Measurements from ENCODE around the gene GCSH. TPM values are rescaled to one million over a fixed set of nuclear protein-coding genes. Genes with fewer than 3 reads are reported as not detected.

The GCSH gene
- total RNA-seq, 2 donors from 2014 or later: 10.6 to 13.6 TPM

- H3K4me3 ChIP-seq: no peak overlapping the region
- H3K4me1 ChIP-seq (ENCODE audit: control insufficient read depth in 1 of 2, low read depth in 2 of 2): peaks cover 11 to 18% of the 10 kb centered on the region in 2 donors
- no peaks in the 10 kb centered on the region for H3K9me3 ChIP-seq
- H3K27ac ChIP-seq: no peak overlapping the region
- H3K36me3 ChIP-seq: peaks cover 28% of the 10 kb centered on the region
- TF ChIP-seq CTCF (IDR thresholded peaks at IDR 0.05): no peak
- no peaks in the 10 kb centered on the region for H3K27me3 ChIP-seq (replicated peaks; ENCODE audit: insufficient read depth)
- ATAC-seq (ENCODE audit: insufficient number of reproducible peaks, low FRiP score, low read depth) (no peak), DNase-seq (ENCODE audit: low spot score) (no peak)
Observed at GRCh38 chr16:81040131-81040530, 56.1 kb downstream of the GCSH start.

- DNase-seq (ENCODE audit: low spot score) (no peak), ATAC-seq (ENCODE audit: insufficient number of reproducible peaks, low FRiP score, low read depth) (no peak)
- Histone ChIP-seq H3K4me1 (ENCODE audit: control insufficient read depth in 1 of 2, low read depth in 2 of 2) (peaks cover 11 to 18% of the 10 kb centered on the region in 2 donors), H3K36me3 (no peaks in the 10 kb centered on the region), H3K4me3 (peak overlapping the region; percentile 81), H3K27me3 (replicated peaks; ENCODE audit: insufficient read depth) (no peaks in the 10 kb centered on the region), H3K9me3 (no peaks in the 10 kb centered on the region), H3K27ac (no peak overlapping the region)
- TF ChIP-seq CTCF (IDR thresholded peaks at IDR 0.05): no peak
Observed at GRCh38 chr16:81036751-81037350, 59.3 kb downstream of the GCSH start.

- peaks cover 11 to 18% of the 10 kb centered on the region in 2 donors for H3K4me1 ChIP-seq (ENCODE audit: control insufficient read depth in 1 of 2, low read depth in 2 of 2)
- no peak for DNase-seq (ENCODE audit: low spot score)
Observed at GRCh38 chr16:81035975-81036750, 60.0 kb downstream of the GCSH start.

GRCh38 chr16:81035398-81035974 lies 60.7 kb downstream of the GCSH start, which contains the start of gene ATMIN:
ATMIN (plus strand) TSS chr16:81035842; CDS start chr16:81035871, 29 bp downstream.
- ATAC-seq (ENCODE audit: insufficient number of reproducible peaks, low FRiP score, low read depth): peak; percentile 93
- H3K36me3 ChIP-seq: no peaks in the 10 kb centered on the region
- no peak within 1 kb of the TSS for H3K27ac ChIP-seq
- no peaks in the 10 kb centered on the region for H3K27me3 ChIP-seq (replicated peaks; ENCODE audit: insufficient read depth)
- TF ChIP-seq CTCF (IDR thresholded peaks at IDR 0.05): peak; percentile 93
- H3K4me1 ChIP-seq (ENCODE audit: control insufficient read depth in 1 of 2, low read depth in 2 of 2): peaks cover 11 to 18% of the 10 kb centered on the region in 2 donors
- DNase-seq (ENCODE audit: low spot score): peak; percentile 38
- H3K4me3 ChIP-seq: peak within 1 kb of the TSS; percentile 81
- no peaks in the 10 kb centered on the region for H3K9me3 ChIP-seq

More at GRCh38 chr16:81035975-81036750, 60.0 kb downstream of the GCSH start:
- no peaks in the 10 kb centered on the region for H3K27me3 ChIP-seq (replicated peaks; ENCODE audit: insufficient read depth)
- H3K4me3 ChIP-seq: peak overlapping the region; percentile 81
- no peaks in the 10 kb centered on the region for H3K9me3 ChIP-seq
- no peak for TF ChIP-seq CTCF (IDR thresholded peaks at IDR 0.05)
- ATAC-seq (ENCODE audit: insufficient number of reproducible peaks, low FRiP score, low read depth): peak; percentile 13
- no peaks in the 10 kb centered on the region for H3K36me3 ChIP-seq
- no peak overlapping the region for H3K27ac ChIP-seq

Other genes with a start within 250 kb of the GCSH start
- gene CMC2, start 89.5 kb downstream of the GCSH start, total RNA-seq: 10 to 100 TPM; 20.5 to 61.7 TPM
- 10 to 100 TPM in 1 of 2 donors, 1 to 10 TPM in 1; 7.8 to 48.1 TPM for gene CENPN, start 89.2 kb downstream of the GCSH start, total RNA-seq
- gene ATMIN, start 60.6 kb downstream of the GCSH start, total RNA-seq: 10 to 100 TPM; 32.0 to 32.5 TPM
- gene C16orf46, start 19.2 kb downstream of the GCSH start, total RNA-seq: 1 to 10 TPM in 1 of 2 donors, under 1 TPM in 1; 0.54 to 1.3 TPM
- not detected for gene BCO1, start 142.3 kb upstream of the GCSH start, total RNA-seq
- 10 to 100 TPM in 1 of 2 donors, 1 to 10 TPM in 1; 7.4 to 10.1 TPM for gene GAN, start 218.6 kb upstream of the GCSH start, total RNA-seq